HepG2 (cell line): ENCODE measurements around the gene KCNMA1. TPM values are rescaled to one million over a fixed set of nuclear protein-coding genes. Genes with fewer than 3 reads are reported as not detected.

Source experiments
- ATAC-seq: fragments of 200-7000 bp; cut with Tn5 transposase; 3 replicates; pipeline ENCODE4 v1.9.1; 2020; ENCODE audit warnings: mild to moderate bottlenecking, moderate library complexity
- BruUV-seq: library from RNA; stranded (reverse); fragments of 400-500 nt; replicated peaks from 2 replicates; lab custom pipeline; 2021; lab: Mats Ljungman, UMichigan
- CTCF ChIA-PET: fragments of 300-600 bp; formaldehyde crosslinking; extraction: SDS; loops from one replicate; lab custom pipeline; 2021; ENCODE audit warnings: low total read pairs, inconsistent platforms, low intra/inter-chr PET ratio; lab: Yijun Ruan, JAX
- POLR2A ChIA-PET: fragments of 350-600 bp; sonication (Branson Sonifier 250); formaldehyde crosslinking; loops from one replicate; lab custom pipeline; 2020; ENCODE audit warnings: antibody characterized with exemption, inconsistent platforms; lab: Yijun Ruan, JAX
- DNase-seq: peaks from one replicate; pipeline ENCODE4 v3.0.0-alpha.2; 2015; ENCODE audit warnings: low spot score
- FAIRE-seq: peaks from 3 replicates; lab custom pipeline; 2011; peaks lifted over from hg19 to GRCh38; lab: Jason Lieb, UNC
- H2AFZ ChIP-seq: one replicate; pipeline ENCODE4 v1.6.1; 2011; ENCODE audit warnings: low read length, inconsistent platforms
- H3K27ac ChIP-seq: fragments of 300-600 bp; 3 replicates; pipeline ENCODE4 v1.8.0; 2011; ENCODE audit warnings: mixed run types, mild to moderate bottlenecking, mixed read lengths, low read length, inconsistent platforms; ENCODE audit not compliant: insufficient read depth; ENCODE audit errors: extremely low read length
- H3K27me3 ChIP-seq, 2 experiments: fragments of 200-600 bp in 1 of 2; 2 replicates in 1 of 2; 3 replicates in 1 of 2; pipeline versions ENCODE4 v1.6.0 to v1.8.0; 2011; ENCODE audit warnings: low read length in 2 of 2, mild to moderate bottlenecking in 2 of 2, moderate library complexity in 2 of 2, inconsistent platforms in 1 of 2; ENCODE audit not compliant: insufficient read depth in 2 of 2, control insufficient read depth in 1 of 2
- H3K36me3 ChIP-seq, 2 experiments: fragments of 200-600 bp in 1 of 2; replicated peaks in 1 of 2; 2 replicates in 1 of 2; 3 replicates in 1 of 2; pipeline versions ENCODE4 v1.5.1 to v1.8.0; 2011; ENCODE audit warnings: low read length in 2 of 2, inconsistent platforms in 1 of 2; ENCODE audit not compliant: insufficient read depth in 2 of 2, control insufficient read depth in 1 of 2
- H3K4me1 ChIP-seq: 2 replicates; pipeline ENCODE4 v1.5.1; 2012; ENCODE audit warnings: low read length, inconsistent platforms; ENCODE audit not compliant: insufficient read depth
- H3K4me2 ChIP-seq: 2 replicates; pipeline ENCODE4 v1.6.0; 2011; ENCODE audit warnings: low read depth, low read length, inconsistent platforms
- H3K4me3 ChIP-seq, 3 experiments: fragments of 200-600 bp in 1 of 3; sonication (generic), shearing (Covaris generic) in 1 of 3; replicated peaks in 1 of 3; 2 replicates each; pipeline ENCODE4 v1.5.1; 2011 to 2016; ENCODE audit warnings: low read length in 3 of 3, inconsistent platforms in 2 of 3, low read depth in 2 of 3, mild to moderate bottlenecking in 2 of 3, control low read depth in 1 of 3, mixed read lengths in 1 of 3; ENCODE audit not compliant: insufficient read depth in 1 of 3
- H3K79me2 ChIP-seq: one replicate; pipeline ENCODE4 v1.6.1; 2011; ENCODE audit warnings: low read length, inconsistent platforms; ENCODE audit not compliant: insufficient read depth
- H3K9ac ChIP-seq: 2 replicates; pipeline ENCODE4 v1.6.0; 2011; ENCODE audit warnings: mild to moderate bottlenecking, low read depth, low read length, inconsistent platforms; ENCODE audit not compliant: insufficient read depth
- H3K9me3 ChIP-seq: 2 replicates; pipeline ENCODE4 v1.5.1; 2012; ENCODE audit warnings: mild to moderate bottlenecking, low read length
- H4K20me1 ChIP-seq: 2 replicates; pipeline ENCODE4 v1.6.0; 2011; ENCODE audit warnings: inconsistent platforms, mild to moderate bottlenecking, low read length, moderate library complexity; ENCODE audit not compliant: insufficient read depth
- HDAC1 ChIP-seq: sonication (generic); formaldehyde crosslinking; IDR thresholded peaks from 2 replicates; pipeline ENCODE4 v1.5.1; 2020; ENCODE audit warnings: mild to moderate bottlenecking, missing genetic modification reagents
- HINFP ChIP-seq: sonication (generic); formaldehyde crosslinking; IDR thresholded peaks from 2 replicates; pipeline ENCODE4 v1.4.0; 2020; ENCODE audit warnings: low read depth, mild to moderate bottlenecking, missing genetic modification reagents
- MAFK ChIP-seq, 2 experiments: IDR thresholded peaks in 1 of 2; conservative IDR thresholded peaks in 1 of 2; 2 replicates each; pipeline ENCODE4 v1.6.1; 2011; ENCODE audit warnings: improper control_type of control experiment in 2 of 2, low read length in 2 of 2
- NFYC ChIP-seq: IDR thresholded peaks from 2 replicates; pipeline ENCODE4 v1.6.1; 2016; ENCODE audit warnings: missing genetic modification reagents, missing compliant biosample characterization
- NR2C2 ChIP-seq: sonication (generic); formaldehyde crosslinking; IDR thresholded peaks from 2 replicates; pipeline ENCODE4 v1.4.0; 2020; ENCODE audit warnings: missing genetic modification reagents, mild to moderate bottlenecking, moderate library complexity, borderline replicate concordance
- RAD51 ChIP-seq: fragments of 450-650 bp; IDR thresholded peaks from 2 replicates; pipeline ENCODE4 v1.6.1; 2016; ENCODE audit warnings: borderline replicate concordance
- RXRB ChIP-seq: IDR thresholded peaks from 2 replicates; pipeline ENCODE4 v1.6.1; 2016; ENCODE audit warnings: borderline replicate concordance, missing genetic modification reagents, missing compliant biosample characterization
- ZFX ChIP-seq: sonication (generic); formaldehyde crosslinking; IDR thresholded peaks from 2 replicates; pipeline ENCODE4 v1.4.0; 2020; ENCODE audit warnings: mild to moderate bottlenecking, low read depth, missing genetic modification reagents, moderate library complexity
- ZNF10 ChIP-seq: sonication (generic); formaldehyde crosslinking; IDR thresholded peaks from 2 replicates; pipeline ENCODE4 v1.4.0; 2020; ENCODE audit warnings: mild to moderate bottlenecking, low read depth, missing genetic modification reagents, borderline replicate concordance
- ZNF777 ChIP-seq: sonication (generic); formaldehyde crosslinking; IDR thresholded peaks from 2 replicates; pipeline ENCODE4 v1.4.0; 2020; ENCODE audit warnings: missing genetic modification reagents
- ZNF850 ChIP-seq: sonication (generic); formaldehyde crosslinking; conservative IDR thresholded peaks from 2 replicates; pipeline ENCODE4 v1.9.0; 2021; ENCODE audit warnings: mild to moderate bottlenecking, missing genetic modification reagents
- WGBS: methylation state at CpG from one replicate; pipeline ENCODE4 v1.1.6; 2017; ENCODE audit warnings: low lambda C conversion rate; 5-methylcytosine and 5-hydroxymethylcytosine counted together
- in situ Hi-C: cut with HindIII; loops from 2 replicates; pipeline ENCODE4 v1.10.0; 2017; ENCODE audit warnings: low pct_unique_long_range_greater_than_20kb; ENCODE audit not compliant: extremely low pct_ligation_motif_present
- intact Hi-C: fragments of 100-400 bp; cut with micrococcal nuclease; formaldehyde crosslinking; loops from one replicate; pipeline ENCODE4 v1.10.0; 2022; ENCODE audit not compliant: unreplicated experiment
- polyA plus RNA-seq, 8 experiments: library from polyadenylated mRNA; depleted of rRNA in 3 of 8; stranded (reverse) in 7 of 8; unstranded in 1 of 8; fragments of >200 nt; fragmentation: Illumina TruSeq in 4 of 8; extraction: Trizol in 4 of 8; gene quantifications; 2 replicates each; pipeline versions ENCODE4 v1.2.1 to v1.2.3, GENCODE V29; 2011 to 2016; ENCODE audit warnings: low read depth in 4 of 8, missing spikeins in 1 of 8, mixed read lengths in 1 of 8; ENCODE audit not compliant: insufficient read depth in 1 of 8
- total RNA-seq, 5 experiments: library from RNA; depleted of rRNA; stranded (reverse); fragments of >200 nt; fragmentation: Illumina TruSeq; extraction: Trizol; gene quantifications; 2 replicates each; pipeline ENCODE4 v1.2.3, GENCODE V29; 2016; ENCODE audit warnings: low read depth in 1 of 5

KCNMA1 gene
- total and polyA plus RNA-seq, 2 of the 13 experiments (the other 11 are each of a cell fraction or from before 2014, with no cell fraction given), result 0.02 TPM; not detected in 1

GRCh38 chr10:76874896-76875295 is 762.7 kb downstream of the KCNMA1 start (continued):
- no peak for TF ChIP-seq HINFP (CRISPR knock-in tag)
- TF ChIP-seq, all 625 proteins: peak for 0

- BruUV-seq, result no TSS peak
- H3K36me3 ChIP-seq, result no peaks in the 10 kb centered on the region
- intact Hi-C loops (no loop called here), in situ Hi-C loops (no loop called here)
- no peaks in the 10 kb centered on the region for H4K20me1 ChIP-seq
- TF ChIP-seq HDAC1 (CRISPR knock-in tag) (no peak), NFYC (CRISPR knock-in tag) (no peak), RXRB (CRISPR knock-in tag) (no peak), ZNF850 (CRISPR knock-in tag) (no peak), ZFX (CRISPR knock-in tag) (no peak), ZNF10 (CRISPR knock-in tag) (no peak), NR2C2 (CRISPR knock-in tag) (no peak), ZNF777 (CRISPR knock-in tag) (no peak), RAD51 (no peak), MAFK (conservative IDR thresholded peaks at IDR 0.05 in 1 of 2, IDR thresholded peaks at IDR 0.05 in 1 of 2; ENCODE audit: low read length in 2 of 2) (no peak)
- ChIA-PET POLR2A (no interaction called here), CTCF (no interaction called here)
- DNase-seq (no peak), ATAC-seq (no peak), FAIRE-seq (no peak)
- no peak overlapping the region for H3K9ac ChIP-seq
- H3K4me1 ChIP-seq, result no peaks in the 10 kb centered on the region
- peaks cover 2 to 4% of the 10 kb centered on the region in 2 experiments; a peak in 3 of 5 replicates for H3K27me3 ChIP-seq
- H3K4me3 ChIP-seq, result no peak overlapping the region
- 0% methylated on average over 1 of the region's 1 CpG for WGBS
- H2AFZ ChIP-seq, result no peak overlapping the region
- H3K27ac ChIP-seq, result no peak overlapping the region
- no peaks in the 10 kb centered on the region for H3K79me2 ChIP-seq
- H3K9me3 ChIP-seq, result no peaks in the 10 kb centered on the region
- H3K4me2 ChIP-seq, result no peak overlapping the region
Observed at GRCh38 chr10:76874176-76874575, 763.4 kb downstream of the KCNMA1 start.
